Nephron progenitor cell (in vitro differentiated cells): Measurements from ENCODE around the gene RASL11B.

Experiments used
- DNase-seq: peaks from one replicate; pipeline ENCODE4 v3.0.0; 2021
- H3K27ac Mint-ChIP-seq: 2 replicates; pipeline ENCODE4 v1.8.0; 2021; ENCODE audit warnings: mild to moderate bottlenecking, moderate library complexity, mixed read lengths
- H3K27me3 Mint-ChIP-seq: 2 replicates; pipeline ENCODE4 v1.8.0; 2021; ENCODE audit warnings: mild to moderate bottlenecking, low read depth, mixed read lengths; ENCODE audit not compliant: poor library complexity
- H3K36me3 Mint-ChIP-seq: 2 replicates; pipeline ENCODE4 v1.8.0; 2021; ENCODE audit warnings: low read depth, mixed read lengths
- H3K4me1 Mint-ChIP-seq: 2 replicates; pipeline ENCODE4 v1.8.0; 2021; ENCODE audit warnings: mixed read lengths
- H3K4me3 Mint-ChIP-seq: 2 replicates; pipeline ENCODE4 v1.8.0; 2021; ENCODE audit warnings: mild to moderate bottlenecking, moderate library complexity, mixed read lengths
- H3K9me3 Mint-ChIP-seq: 2 replicates; pipeline ENCODE4 v1.8.0; 2021; ENCODE audit warnings: mild to moderate bottlenecking, moderate library complexity, mixed read lengths
- TF ChIP-seq, protein P1 (sequence below): fragments of 200-600 bp; sonication (generic); IDR thresholded peaks from 2 replicates; pipeline ENCODE4 v1.5.0; 2021; ENCODE audit warnings: antibody characterized with exemption

RASL11B gene

DNA sequence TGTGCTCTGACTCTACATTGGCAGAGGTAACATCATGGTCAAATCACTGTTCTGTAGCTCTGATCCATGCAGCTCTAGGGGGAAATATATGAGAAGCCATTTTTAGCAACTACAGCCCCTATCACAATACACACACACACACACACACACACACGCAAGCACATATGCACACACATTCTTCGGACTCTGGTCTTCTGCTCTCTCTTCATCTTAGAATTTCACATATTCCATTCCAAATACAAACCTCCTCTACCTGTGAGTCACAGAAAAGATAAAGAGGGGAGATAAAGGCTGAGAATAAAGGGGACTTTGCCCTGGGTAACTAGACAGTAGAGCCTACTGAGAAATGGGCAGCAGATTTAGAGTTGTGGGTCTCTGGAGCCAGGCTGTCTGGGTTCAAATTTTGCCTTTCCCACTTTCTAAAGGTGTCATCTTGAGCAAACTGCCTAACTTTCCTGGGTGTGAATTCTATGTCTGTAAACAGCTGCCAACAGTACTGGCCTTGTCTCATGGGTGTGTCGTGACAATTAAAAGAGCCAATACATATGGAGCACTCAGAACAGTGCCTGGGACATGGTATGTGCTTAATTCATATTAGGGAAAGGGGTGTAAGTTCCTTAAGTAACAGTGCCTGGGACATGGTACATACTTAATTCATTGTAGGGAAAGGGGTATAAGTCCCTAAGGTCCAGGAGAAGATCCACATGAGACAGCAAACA lies 11.6 kb upstream of the RASL11B start:
- Mint-ChIP-seq H3K4me3 (no peak overlapping the region), H3K36me3 (no peaks in the 10 kb centered on the region), H3K4me1 (peaks cover 37% of the 10 kb centered on the region), H3K9me3 (no peaks in the 10 kb centered on the region), H3K27me3 (peaks cover 4% of the 10 kb centered on the region), H3K27ac (no peak overlapping the region)
- no peak for DNase-seq
- TF ChIP-seq, protein P1, sequence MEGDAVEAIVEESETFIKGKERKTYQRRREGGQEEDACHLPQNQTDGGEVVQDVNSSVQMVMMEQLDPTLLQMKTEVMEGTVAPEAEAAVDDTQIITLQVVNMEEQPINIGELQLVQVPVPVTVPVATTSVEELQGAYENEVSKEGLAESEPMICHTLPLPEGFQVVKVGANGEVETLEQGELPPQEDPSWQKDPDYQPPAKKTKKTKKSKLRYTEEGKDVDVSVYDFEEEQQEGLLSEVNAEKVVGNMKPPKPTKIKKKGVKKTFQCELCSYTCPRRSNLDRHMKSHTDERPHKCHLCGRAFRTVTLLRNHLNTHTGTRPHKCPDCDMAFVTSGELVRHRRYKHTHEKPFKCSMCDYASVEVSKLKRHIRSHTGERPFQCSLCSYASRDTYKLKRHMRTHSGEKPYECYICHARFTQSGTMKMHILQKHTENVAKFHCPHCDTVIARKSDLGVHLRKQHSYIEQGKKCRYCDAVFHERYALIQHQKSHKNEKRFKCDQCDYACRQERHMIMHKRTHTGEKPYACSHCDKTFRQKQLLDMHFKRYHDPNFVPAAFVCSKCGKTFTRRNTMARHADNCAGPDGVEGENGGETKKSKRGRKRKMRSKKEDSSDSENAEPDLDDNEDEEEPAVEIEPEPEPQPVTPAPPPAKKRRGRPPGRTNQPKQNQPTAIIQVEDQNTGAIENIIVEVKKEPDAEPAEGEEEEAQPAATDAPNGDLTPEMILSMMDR = no peak

GRCh38 chr4:52852041-52852440 lies 10.1 kb upstream of the RASL11B start:
- Mint-ChIP-seq H3K9me3 (peaks cover 13% of the 10 kb centered on the region), H3K36me3 (peaks cover 9% of the 10 kb centered on the region), H3K27ac (peak overlapping the region; percentile 40), H3K4me1 (peaks cover 48% of the 10 kb centered on the region), H3K4me3 (no peak overlapping the region), H3K27me3 (peaks cover 4% of the 10 kb centered on the region)
- TF ChIP-seq, protein P1 = no peak
- no peak for DNase-seq

DNA sequence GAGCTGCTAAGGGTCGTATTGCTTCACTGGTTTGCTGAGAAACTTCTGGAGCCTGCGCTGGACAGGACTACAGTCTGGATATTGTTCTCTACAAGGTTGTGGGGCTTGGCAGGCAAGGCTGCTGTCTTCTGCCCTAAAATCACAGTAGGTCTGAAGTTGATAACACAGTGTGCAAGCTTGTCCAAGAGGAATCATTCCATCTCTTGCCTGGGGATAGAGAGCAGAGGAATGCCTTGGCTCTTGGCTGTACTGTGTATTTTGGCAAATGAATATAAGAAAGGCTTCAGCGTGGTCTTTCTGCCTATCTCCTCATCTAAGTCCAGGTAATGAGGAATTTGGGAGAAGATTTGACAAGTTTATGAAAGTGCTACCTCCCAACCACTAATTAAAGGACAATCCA lies 9.4 kb upstream of the RASL11B start:
- Mint-ChIP-seq H3K36me3 (peaks cover 16% of the 10 kb centered on the region), H3K9me3 (peaks cover 19% of the 10 kb centered on the region), H3K27me3 (peaks cover 4% of the 10 kb centered on the region), H3K27ac (no peak overlapping the region), H3K4me1 (peaks cover 46% of the 10 kb centered on the region), H3K4me3 (no peak overlapping the region)
- DNase-seq = no peak
- TF ChIP-seq, protein P1 = no peak

DNA sequence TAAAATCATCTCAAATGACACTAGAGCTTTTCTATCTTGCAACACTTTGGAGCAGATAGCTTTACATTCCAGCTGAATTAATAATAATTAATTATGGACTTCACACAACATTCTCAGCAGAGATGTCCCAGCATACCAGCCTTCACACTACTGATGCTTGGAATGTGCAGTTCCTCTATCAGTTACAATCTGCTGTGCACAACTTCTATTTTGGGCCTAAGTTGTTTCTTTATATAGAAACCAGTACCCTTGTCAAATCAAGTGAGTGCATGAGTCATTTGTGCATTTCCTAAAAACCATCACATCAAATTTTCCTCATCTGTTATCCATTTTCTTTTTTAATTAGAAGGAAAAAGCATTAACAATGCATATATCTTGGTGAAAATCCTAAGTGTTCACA lies 8.8 kb upstream of the RASL11B start:
- H3K36me3 Mint-ChIP-seq = peaks cover 23% of the 10 kb centered on the region
- no peak for DNase-seq
- H3K4me3 Mint-ChIP-seq = no peak overlapping the region
- H3K27ac Mint-ChIP-seq = no peak overlapping the region
- peaks cover 26% of the 10 kb centered on the region for H3K9me3 Mint-ChIP-seq
- H3K4me1 Mint-ChIP-seq = peaks cover 42% of the 10 kb centered on the region
- peaks cover 4% of the 10 kb centered on the region for H3K27me3 Mint-ChIP-seq
- TF ChIP-seq, protein P1 = no peak

- peaks cover 27% of the 10 kb centered on the region for H3K36me3 Mint-ChIP-seq
- no peak overlapping the region for H3K27ac Mint-ChIP-seq
- peaks cover 37% of the 10 kb centered on the region for H3K9me3 Mint-ChIP-seq
- no peak overlapping the region for H3K4me3 Mint-ChIP-seq
- TF ChIP-seq, protein P1 = no peak
- H3K4me1 Mint-ChIP-seq = peaks cover 56% of the 10 kb centered on the region
- H3K27me3 Mint-ChIP-seq = peaks cover 4% of the 10 kb centered on the region
- DNase-seq = no peak
These were observed 5.3 kb upstream of the RASL11B start for GRCh38 chr4:52856801-52857200.

GRCh38 chr4:52860361-52860760 lies 1.8 kb upstream of the RASL11B start:
- H3K4me3 Mint-ChIP-seq = peak overlapping the region; percentile 84
- peaks cover 48% of the 10 kb centered on the region for H3K36me3 Mint-ChIP-seq
- peaks cover 4% of the 10 kb centered on the region for H3K27me3 Mint-ChIP-seq
- peaks cover 37% of the 10 kb centered on the region for H3K9me3 Mint-ChIP-seq
- H3K27ac Mint-ChIP-seq = no peak overlapping the region
- TF ChIP-seq, protein P1 = no peak
- H3K4me1 Mint-ChIP-seq = peaks cover 54% of the 10 kb centered on the region
- DNase-seq = no peak
